HEK293T (cell line): ENCODE data around the gene CEBPG.

Experiments used
- FOXM1 ChIP-seq: fragments of 450-650 bp; IDR thresholded peaks from 2 replicates; pipeline ENCODE4 v1.6.1; 2017; ENCODE audit warnings: mild to moderate bottlenecking, borderline replicate concordance
- L3MBTL2 ChIP-seq: fragments of 450-650 bp; conservative IDR thresholded peaks from 2 replicates; pipeline ENCODE4 v1.6.1; 2016; ENCODE audit warnings: mild to moderate bottlenecking

DNA sequence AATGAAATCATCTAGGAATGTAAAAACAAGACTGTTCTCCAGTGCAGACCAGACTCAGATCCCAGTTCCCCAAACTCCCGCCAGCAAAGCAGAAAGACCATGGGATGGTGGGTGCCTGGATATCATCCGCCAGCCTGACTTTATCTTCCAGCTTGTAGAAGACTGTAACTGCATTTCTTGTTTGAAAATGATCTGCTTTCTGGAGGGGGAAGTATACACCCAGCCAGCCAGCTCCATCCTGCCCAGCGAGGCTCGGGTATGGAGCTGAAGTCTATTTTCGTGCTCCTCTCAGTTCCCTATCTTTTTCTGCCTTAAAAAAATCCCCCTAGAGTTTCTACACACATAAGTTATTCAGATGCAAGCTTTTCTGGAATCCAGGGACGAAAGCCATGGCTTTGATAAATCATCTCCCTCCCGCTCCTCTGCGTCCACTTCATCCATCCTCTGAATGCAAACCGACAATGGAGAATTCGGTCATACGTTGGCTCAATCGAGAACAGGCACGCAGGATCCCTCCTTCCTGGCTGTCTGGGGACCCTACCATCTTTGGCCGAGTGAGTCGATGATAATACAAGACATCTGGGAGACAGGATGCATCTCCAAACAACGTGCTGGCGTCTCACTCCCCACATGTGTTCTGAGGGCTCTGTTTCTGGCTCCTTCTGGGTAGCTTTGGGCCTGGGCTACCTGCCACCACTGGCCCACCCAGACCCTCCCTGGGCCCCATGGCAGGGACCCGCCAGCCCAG, 31.2 kb downstream of the CEBPG start:
- TF ChIP-seq FOXM1 = no peak
- TF ChIP-seq L3MBTL2 = no peak
